HG02973 (cell line): ENCODE data around the gene UBE2L6.

Experiments
- ATAC-seq: cut with Tn5 transposase; IDR thresholded peaks from one replicate; pipeline ENCODE4 v1.9.1; 2021; ENCODE audit warnings: moderate library complexity; ENCODE audit not compliant: unreplicated experiment

UBE2L6 gene

GRCh38 chr11:57530596-57531507 lies 36.6 kb downstream of the UBE2L6 start, which contains the start of gene TIMM10:
Gene TIMM10, minus strand, starts transcription at chr11:57530754. Its CDS starts 565 bp downstream, at chr11:57530189.
- peak; percentile 97 for ATAC-seq

GRCh38 chr11:57530215-57530595 lies 37.3 kb downstream of the UBE2L6 start:
- no peak for ATAC-seq

GRCh38 chr11:57529012-57529411 lies 38.5 kb downstream of the UBE2L6 start:
- ATAC-seq: no peak

- ATAC-seq: no peak
Measured at GRCh38 chr11:57527056-57527631, 40.3 kb downstream of the UBE2L6 start.

- ATAC-seq: no peak
Measured at GRCh38 chr11:57523419-57523818, 44.1 kb downstream of the UBE2L6 start.

DNA sequence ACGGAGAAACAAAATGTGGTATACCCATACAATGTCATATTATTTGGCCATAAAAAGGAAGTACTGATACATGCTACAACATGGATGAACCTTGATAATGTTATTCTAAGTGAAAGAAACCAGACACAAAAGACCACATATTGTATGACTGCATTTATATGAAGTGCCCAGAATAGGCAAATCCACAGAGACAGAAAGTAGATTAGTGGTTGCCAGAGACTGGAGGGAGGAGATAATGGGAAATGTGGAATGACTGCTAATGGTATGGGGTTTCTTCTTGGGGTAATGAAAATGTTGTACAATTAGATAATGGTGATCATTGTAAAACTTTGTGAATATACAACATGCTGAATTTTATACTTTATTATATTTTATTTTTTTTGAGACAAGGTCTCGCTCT lies 46.4 kb downstream of the UBE2L6 start:
- ATAC-seq: no peak

DNA sequence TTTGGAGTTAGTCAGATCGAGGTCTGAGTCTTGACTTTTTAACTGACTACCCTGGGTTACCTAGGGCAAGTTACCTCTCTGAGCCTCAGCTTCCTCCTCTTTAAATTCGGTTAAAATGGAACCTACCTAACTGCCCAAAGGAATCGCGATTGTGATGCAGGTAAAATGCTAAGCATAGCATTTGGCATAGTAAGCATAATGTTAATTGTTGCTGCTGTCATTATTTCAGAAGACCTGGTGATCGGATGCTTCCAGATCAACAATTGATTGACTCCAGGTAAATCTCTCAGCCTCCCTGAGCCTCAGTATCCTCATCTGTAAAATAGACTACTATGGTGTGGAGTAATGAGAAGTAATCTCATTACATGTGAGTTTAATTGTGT lies 51.4 kb downstream of the UBE2L6 start:
- no peak for ATAC-seq

DNA sequence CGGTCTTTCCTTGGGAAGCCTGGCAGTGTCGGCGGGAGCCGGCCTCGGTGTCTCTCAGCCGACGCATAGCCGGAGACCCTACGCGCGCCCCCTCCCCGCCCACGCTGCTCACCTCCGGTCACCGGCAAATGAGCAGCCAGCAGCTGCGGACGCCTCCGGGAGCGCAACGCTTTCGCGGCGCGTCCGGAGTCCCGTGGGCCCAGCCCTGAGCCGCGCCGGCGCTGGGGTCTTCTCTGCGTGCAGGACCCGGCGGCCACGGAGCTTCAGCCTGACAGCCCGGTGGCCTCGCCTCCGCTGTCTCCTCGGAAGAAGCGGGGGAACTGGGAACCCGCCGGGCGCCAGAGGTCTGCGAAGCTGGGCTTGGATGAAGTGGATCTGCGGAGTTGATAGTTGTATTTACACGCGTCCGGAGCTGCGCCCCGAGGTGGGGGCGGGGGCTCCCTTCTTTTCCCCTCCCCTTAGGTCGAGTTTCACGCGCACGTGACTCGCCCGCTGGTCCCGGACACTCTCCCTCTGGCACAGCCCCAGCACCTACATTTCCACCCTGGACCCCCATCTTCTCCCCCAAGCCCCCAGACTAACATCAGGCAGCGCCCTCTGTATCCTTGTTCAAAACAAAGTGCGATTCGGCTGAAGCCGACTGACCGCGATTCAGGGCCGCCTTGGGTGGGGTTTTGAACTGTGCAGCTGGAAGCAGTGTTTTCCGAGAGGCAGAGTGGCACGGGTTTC lies 52.0 kb downstream of the UBE2L6 start, which contains the start of gene SLC43A1:
Gene SLC43A1 (minus strand): TSS at position 371 of the 729 bp plus-strand sequence. CDS start 1,591 bp downstream, outside the sequence.
- peak; percentile 45 for ATAC-seq

DNA sequence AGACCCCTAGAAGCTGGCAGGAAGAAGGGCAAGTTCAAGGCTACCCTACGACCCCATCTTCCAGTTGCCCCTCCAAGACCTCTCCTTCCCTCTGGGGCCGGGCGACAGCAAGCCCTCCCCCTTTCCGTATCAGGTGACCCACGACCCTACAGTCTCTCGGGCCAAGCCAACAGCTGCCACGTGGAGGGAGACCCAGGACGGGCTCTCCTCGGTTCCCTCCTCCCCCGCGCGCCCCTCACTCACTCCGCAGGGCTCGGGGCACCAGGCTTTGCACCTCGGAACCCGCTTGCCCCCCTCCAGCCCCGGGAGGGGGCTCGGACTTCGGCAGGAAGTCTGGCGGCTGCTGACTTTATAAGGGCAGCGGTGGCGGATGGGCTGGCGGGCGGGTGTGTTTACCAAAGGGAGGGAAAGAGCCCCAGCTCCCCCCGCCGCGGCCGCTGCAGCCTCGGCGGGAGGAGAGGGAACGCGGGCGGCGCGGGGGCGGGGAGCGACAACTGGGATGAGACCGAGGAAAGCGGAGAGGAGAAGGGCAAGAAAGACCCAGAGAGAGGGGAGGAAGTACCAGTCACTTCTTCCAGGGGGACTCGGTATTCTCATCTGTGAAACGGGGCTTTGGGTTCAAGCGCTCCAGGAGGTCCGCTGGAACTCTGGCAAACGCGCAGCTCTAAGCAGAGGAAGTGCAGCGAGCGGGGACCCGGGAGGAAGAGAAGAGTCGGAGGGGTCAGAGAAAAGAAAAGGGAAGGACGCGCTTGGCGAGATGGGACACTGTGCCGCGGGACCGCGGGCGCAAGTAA lies 52.7 kb downstream of the UBE2L6 start:
- ATAC-seq: peak; percentile 39

DNA sequence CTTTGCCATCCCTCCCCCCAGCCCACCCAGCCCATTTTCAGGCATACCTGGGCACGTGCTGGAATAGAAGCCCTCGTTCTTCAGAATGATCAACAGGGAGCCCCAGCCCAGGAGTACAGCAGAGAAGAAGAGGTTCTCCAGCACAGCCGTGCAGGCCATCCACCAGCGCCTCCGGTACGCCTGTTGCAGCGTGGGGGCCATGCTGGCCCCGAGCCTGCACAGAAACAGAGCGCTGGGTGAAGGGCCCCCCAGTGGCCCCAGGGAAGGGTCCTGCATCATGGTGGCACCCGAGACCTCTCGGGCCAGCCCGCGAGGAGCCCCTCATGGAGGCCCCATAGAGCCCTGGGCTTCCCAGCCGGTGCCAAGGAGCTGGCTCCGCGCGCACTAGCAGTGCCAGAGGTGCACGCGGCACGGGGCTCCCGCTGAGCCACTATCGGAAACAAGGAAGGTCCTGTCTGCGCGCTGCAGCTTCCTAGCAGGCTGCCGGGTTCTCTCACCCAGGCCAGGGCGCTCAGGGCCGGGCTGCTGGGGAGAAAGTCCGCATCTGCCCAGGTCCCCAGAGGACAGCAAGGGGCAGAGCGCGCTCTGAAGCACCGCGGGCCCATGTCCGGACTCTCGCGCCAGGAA lies 53.4 kb downstream of the UBE2L6 start:
- peak; percentile 36 for ATAC-seq

DNA sequence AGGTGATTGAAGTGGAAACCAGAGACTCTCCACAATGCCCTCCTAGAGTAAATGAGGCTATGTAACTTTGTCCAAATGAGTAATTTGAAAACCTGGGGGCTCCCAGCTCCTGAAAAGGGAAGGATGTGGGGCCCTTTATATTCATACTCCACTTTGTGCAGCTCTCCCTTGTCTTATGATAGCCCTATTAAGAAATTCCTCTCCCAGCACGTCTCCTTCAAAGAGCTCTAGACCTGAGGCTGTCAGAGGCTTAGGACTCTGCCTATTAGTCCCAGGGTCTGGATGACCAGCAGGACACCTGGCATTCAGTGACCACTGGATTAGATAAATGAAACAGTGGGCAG lies 54.0 kb downstream of the UBE2L6 start:
- ATAC-seq: no peak

DNA sequence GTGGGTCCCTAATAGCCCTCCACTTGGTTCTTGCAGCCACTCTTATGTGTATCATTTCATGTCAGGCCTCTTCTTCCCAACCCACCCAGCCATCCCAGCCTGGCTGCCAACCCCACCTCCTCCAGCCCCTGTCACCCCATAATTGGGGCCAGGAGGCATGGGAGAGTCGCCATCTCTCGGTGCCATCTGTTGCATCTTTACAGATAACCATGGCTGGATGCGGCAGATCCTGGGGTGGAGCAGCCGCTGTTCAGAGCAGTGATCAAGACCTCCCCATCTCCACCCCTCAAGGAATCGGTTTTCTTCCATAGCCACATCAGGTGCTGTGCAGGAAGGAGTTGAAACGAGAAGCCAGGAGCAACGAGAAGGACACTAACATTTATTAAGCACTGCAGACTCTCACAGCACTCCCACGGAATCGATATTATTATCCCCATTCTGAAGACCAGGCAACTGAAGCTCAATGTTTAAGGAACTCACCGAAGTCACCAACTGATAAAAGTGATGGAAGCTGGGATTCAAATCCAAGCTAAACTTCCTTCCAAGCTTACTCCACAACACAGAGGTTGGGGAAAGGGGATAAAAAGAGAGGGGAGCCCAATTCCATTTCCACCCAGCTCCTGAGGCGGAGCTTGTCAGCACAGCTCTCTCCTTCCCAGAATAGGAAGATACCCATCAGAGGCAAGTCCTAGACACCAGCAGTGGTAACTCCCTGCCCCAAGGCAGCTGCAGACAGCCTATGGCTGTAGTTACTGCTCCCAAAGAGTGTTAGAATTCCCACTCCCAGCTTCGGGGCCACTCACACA lies 54.6 kb downstream of the UBE2L6 start:
- ATAC-seq: no peak

DNA sequence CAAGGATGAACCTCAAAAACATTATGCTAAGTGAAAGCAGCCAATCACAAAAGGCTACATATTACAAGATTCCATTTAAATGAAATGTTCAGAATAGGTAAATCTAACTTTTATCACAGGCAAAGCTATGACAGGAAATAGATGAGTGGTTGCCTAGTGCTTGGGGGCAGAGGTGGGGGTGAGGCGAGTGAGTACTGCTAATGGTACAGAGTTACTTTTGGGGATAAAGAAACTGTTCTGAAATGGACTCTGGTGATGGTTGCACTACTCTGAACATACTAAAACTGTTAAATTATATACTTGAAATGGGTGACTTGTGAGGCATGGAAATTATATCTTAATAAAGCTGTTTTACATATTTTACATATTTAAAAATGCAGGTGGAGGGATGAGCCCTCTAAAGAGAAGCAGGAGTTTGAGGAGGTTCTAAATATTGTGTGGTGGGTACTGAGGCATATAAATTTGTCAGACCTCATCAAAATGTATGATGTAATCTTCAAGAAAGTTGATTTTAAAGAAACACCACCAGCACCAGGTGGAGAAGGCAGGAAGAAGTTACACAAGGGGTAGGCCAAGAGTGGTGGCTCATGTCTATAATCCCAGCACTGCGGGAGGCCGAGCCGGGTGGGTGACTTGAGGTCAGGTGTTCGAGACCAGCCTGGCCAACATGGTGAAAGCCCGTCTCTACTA lies 55.6 kb downstream of the UBE2L6 start:
- ATAC-seq: no peak

DNA sequence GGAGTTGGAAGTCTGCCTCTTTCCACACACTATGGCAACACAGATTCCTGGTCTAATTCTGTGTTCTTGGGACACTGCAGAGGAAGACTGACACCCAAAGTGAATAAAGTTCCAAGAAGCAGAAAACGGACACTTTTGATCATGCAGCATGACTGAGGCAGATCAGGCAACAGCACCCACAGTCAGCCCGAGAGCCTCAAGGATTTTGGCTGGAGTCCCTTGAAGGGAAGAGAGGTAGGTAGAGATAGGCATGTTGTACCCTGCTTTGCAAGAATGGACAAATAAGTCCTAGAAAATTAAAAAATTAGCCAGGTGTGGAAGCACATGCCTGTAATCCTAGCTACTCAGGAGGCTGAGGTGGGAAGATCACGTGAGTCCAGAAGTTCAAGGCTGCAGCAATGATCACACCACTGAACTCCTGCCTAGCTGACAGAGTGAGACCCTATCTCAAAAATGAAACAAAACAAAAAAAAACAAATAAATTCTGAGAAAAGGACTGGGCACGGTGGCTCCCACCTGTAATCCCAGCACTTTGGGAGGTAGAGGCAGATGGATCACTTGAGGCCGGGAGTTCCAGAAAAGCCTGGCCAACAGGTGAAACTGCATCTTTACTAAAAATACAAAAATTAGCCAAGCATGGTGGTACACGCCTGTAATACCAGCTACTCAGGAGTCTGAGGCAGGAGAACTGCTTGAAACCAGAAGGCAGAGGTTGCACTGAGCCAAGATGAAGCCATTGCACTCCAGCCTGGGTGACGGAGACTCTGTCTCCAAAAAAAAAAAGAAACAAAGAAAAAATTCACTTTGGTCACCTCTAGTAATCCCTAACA lies 58.9 kb downstream of the UBE2L6 start:
- no peak for ATAC-seq

DNA sequence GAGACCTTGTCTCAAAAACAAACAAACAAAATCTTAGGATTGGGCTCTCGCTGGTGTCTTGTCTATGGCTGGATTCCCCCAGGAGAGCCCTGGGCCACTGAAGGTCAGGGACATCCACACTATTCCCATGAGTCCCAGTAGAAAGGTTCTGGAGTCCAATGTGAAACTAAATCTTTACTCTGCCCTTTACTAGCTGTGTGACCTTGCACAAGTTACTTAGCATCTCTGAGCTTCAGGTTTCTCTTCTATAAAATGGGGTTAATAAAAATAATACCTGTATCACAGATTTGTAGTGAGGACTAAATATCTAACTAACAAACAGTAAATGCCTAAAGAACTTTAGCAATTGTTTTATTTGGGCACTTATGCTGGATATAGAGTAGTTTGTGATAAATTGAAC lies 61.0 kb downstream of the UBE2L6 start:
- ATAC-seq: no peak

GRCh38 chr11:57504511-57504910 lies 63.0 kb downstream of the UBE2L6 start:
- no peak for ATAC-seq

DNA sequence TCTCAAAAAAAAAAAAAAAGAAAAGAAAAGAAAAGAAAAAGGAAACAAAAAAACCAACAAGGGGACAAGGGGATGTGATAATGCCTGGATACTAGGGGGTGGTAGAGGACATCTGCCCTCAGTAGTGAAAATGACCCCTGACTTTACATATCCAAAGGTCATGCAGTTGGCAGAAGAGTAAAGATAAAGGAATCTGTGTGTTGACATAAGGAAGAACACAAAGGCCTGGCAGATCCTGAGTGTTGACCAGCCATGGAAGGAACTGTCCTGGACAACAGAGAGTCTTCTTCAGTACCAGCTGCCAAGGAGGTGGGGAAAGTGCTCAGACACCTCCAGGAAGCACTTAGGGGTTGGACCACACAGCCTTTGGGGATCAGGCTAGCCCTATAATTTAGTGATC lies 64.6 kb downstream of the UBE2L6 start:
- ATAC-seq: no peak

- ATAC-seq: no peak
Measured at GRCh38 chr11:57502376-57502775, 65.1 kb downstream of the UBE2L6 start.
